NCI-H1092 (cell line): ENCODE data around the gene CCL11.

Experiments used
- DNase-seq: peaks from one replicate; lab custom pipeline; 2025; lab: John Stamatoyannopoulos, UW

CCL11 gene

DNA sequence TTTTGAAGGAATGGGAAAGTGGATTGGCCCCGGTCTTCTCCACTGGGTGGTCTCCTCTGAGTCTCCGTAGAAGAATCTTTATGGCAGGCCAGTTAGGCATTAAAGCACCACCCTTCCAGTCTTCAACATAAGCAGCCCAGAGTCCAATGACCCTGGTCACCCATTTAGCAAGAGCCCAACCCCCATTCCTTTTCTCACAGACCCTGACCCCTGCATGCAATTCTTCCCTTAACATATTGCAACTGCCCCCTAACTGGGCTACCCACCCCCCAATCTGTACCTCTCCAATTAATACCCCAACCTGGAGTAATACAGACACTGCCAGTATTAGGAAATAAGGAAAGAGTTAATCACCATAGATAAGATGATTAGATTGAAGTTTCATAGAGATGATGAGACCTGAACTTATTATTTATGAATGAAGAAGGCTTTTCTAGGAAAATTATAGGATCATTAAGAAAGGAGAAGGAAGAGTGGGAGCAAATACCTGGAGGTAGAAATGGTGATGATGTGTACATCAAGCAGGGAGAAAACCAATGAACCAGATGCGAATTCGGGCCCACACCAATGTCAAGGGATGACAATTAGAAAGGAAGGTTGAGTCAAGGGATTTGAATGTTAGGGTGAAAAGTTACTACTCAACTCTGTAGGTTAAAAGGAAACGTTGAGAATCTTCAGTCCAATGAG, 28.1 kb upstream of the CCL11 start:
- DNase-seq = no peak

DNA sequence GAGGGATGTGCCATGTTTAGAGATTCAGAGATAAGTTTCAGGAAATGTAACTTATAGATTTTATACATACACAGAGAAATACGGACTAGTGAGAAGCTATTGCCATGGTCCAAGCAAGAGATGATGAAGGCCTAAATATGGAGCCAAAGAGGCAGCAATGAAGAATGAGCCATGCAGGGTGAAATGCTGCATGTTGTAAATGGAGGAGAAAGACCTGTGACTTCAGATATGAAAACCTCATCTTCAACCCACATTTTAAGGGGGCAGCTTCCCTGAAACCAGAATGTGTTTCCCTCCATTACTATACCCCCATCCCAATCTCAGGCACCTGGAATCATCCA, 27.6 kb upstream of the CCL11 start:
- DNase-seq = no peak

DNA sequence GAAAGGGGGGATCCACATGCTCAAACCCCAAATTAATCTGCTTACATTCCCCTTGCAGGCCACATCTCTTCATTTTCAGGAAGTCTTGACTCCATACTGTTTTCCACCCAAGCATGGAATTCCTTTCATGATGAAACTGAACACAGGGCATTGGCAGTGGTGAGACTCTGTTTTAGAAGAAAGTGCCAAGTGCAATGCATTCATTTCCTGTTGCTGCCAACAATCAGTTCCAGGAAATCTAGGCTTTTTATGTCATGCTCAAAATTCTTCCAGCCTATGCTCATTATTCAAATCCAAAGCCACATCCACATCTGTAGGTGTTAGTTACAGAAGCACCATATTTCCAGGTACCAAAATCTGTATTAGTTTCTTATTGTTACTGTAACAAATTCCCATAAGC, 26.4 kb upstream of the CCL11 start:
- DNase-seq = no peak

DNA sequence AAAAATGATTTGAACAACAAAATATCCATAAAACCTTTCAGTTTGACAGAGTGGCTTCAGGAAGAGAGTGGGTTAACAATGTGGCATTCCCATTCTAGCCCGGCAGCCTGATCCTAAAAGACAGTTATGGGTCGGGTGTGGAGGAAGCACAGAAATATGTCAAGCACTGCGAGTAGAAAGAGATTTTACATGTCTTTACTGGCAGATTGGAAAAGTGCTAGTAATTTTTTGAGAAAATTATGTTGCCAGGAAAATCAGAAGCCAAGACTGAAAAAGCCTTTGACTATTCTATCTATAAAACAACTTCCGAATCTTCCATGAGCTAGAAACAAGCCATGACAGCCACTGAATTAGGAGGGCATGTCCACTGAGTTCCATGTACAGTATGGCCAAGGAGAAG, 24.7 kb upstream of the CCL11 start:
- no peak for DNase-seq

DNA sequence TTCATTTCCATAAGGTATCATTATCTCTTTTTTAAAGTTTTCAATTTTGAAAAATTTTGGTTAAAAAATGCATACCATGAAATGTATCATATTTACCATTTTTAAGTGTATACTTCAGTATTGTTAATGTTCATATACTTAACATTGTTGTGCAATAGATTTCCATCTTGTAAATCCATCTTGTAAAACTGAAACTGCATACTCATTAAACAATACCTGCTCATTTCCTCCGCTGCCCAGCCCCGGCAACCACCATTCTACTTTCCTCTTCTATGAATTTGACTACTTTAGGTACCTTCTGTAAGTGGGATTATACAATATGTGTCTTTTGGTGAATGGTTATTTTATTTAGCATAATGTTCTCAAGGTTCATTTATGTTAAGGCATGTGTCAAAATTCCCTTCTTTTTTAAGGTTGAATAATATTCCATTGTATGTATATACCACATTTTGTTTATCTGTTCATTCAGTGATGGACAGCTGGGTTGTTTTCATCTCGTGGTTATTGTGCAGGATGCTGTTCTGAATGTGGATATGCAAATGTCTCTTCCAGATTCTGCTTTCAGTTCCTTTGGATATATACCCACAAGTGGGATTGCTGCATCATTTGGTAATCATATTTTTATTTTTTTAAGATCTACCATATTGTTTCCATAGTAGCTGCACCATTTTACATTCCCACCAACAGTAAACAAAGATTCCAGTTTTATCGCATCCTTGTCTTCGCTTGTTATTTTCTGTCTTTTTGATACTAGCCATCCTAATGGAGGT, 23.8 kb upstream of the CCL11 start:
- no peak for DNase-seq

DNA sequence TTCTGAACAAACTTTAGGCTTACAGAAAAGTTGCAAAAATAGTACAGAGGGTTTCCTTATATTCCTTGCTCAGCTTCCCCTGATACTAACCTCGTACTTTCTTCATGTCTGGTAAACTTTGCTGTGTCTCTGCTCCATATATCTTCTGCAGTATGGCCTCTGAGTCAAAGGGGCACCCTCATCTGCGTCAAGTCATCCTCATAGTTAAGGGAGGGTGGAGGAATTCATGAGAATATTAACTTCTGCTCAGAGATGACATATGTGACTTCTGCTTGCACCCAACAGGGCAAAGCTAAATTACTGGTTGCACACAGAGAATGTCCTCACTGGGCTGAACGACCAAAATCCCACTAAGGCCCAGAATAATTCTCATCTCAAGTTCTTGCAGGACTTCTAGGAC, 19.8 kb upstream of the CCL11 start:
- DNase-seq = no peak

DNA sequence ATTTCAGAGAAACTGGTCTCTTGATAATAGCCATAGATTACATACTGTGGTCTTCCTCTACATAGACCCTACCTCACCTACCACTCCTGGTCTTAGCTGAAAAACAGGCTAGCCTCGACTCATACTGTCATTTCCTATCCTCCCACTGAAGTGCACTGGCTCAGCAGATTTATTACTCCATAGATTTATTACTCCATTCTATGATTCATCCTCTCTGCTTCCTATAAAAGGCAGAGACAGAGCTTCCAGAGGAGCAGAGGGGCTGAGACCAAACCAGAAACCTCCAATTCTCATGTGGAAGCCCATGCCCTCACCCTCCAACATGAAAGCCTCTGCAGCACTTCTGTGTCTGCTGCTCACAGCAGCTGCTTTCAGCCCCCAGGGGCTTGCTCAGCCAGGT, 15.6 kb upstream of the CCL11 start, which contains the start of gene CCL7:
TSS of gene CCL7 (plus strand) at position 253 of the 400 bp plus-strand sequence. CDS start at position 323, 70 bp downstream.
- no peak for DNase-seq

DNA sequence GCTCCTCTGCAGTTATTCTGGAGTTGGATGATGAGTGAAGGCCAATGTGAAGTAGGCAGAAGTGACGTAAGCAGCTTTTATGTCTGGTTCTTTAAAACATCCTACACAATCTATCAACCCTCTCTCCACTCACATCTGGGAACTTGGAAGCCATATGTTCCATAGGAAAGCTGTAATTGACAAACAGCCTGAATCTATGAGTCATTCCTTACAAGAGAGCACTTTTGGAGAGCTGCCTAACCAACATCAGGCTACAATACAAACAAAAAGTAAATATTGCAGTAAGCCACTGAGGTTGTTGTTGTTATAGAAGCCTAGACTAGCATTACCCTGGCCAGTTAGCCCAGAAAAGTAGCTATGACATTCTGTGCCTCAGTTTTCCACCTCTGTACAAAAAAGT, 9.7 kb upstream of the CCL11 start:
- DNase-seq = no peak

DNA sequence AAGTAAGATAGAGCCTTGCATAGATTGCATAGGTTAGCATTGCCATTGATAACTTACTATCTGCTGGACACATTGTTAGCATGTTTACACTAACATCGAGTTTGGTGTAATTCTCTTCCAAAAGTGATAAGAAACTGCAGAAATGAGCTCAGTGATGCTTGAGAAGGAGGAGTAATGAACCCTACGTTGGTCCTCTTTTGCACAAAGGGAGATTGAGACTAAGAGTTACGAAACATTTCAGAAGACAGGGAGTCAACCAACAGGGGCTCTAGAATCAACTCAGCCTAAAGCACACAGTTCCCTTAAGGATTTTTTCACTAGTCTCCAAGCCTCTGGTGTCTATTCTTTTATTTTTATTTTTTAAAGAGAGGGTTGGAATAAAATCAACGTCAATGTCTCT, 8.7 kb upstream of the CCL11 start:
- no peak for DNase-seq

DNA sequence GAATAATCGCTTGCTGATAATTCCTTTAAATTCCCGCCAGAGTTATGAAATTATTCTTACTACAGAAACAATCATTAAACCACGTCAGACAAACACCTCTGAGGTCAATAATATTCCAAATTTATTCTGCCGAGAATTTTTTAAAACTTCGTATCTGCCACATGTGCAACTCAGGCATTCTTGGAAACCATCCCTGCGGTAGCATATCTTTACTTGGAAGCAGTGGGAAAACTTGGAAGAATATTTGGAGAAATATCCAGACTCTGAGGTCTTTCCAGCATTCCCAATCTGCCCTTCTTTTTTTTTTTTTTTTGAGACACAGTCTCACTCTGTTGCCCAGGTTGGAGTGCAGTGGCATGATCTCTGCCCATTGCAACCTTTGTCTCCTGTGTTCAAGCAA, 2.0 kb upstream of the CCL11 start:
- DNase-seq = no peak

DNA sequence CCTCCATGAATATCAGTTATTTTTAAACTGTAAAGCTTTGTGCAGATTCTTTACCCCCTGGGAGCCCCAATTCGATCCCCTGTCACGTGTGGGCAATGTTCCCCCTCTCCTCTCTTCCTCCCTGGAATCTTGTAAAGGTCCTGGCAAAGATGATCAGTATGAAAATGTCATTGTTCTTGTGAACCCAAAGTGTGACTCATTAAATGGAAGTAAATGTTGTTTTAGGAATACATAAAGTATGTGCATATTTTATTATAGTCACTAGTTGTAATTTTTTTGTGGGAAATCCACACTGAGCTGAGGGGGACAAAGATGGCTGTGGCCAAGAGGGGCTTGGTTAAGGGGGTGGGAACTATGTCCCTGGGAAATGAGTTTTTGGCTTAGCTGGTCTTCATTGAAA, 2.3 kb downstream of the CCL11 start:
- no peak for DNase-seq

DNA sequence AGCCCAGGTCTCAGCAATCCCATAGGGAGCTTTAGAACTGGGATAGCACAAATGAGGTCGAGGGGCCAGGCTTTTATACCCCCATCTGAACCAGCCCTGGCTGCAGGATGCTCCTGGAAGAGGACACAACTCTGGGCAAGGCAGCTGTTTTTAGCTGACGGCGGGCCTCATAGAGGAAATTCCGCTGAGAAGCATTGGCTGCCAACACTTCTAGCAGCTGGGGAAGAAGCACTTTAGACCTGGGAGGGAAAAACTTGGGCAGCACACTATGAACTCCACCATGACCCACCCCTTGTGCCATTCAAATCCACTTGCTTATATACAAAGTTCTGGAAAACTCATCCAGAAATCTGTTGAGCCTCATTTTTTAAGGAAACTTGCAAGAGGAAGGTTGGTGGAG, 5.0 kb downstream of the CCL11 start:
- no peak for DNase-seq

DNA sequence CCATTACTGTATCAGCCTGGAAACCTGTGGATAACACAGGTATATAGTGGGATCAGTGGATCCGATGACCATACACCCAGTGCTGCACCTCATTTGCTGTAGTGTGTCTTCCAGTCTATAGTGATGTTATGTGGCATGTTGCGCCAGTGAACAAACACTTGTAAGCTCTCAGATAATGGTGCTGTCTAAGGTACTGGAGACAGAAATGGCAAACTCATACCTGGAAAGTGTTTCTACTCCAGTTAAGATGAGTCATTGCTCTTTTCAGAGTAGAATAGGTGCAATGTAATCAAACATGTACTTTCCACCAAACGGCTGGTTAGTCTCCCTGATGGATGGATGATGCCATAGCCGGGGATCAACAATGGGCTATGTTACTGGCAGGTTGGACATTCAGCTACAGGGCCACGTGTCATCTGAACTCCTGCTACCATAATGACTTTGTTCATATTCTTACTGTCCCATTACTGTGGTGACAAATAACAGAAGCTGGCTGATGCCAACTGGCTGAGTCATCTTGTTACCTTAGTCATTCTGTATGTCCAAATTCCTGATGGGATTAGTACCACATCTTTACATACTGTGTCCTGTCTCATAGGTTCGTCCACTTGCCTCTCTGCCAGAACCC, 6.3 kb downstream of the CCL11 start:
- no peak for DNase-seq

DNA sequence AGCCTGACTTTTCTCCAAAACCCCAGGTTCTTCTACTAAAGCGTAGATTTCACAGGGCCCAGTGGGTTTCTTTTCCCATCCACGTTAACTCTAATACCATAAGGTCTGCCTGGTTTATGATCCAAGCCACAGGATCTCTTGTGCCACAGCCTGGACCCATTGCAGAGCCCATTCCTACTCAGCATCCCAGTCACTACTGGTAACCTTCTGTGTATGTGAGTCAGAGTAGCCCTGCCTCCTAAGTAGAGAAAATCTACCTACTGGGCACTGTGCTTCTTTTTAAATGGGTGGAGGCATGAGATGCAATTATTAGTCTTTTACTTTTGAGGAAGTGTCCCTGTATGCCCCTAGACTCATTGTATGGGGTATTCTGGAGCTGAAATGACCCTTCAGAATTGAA, 13.5 kb downstream of the CCL11 start:
- no peak for DNase-seq

DNA sequence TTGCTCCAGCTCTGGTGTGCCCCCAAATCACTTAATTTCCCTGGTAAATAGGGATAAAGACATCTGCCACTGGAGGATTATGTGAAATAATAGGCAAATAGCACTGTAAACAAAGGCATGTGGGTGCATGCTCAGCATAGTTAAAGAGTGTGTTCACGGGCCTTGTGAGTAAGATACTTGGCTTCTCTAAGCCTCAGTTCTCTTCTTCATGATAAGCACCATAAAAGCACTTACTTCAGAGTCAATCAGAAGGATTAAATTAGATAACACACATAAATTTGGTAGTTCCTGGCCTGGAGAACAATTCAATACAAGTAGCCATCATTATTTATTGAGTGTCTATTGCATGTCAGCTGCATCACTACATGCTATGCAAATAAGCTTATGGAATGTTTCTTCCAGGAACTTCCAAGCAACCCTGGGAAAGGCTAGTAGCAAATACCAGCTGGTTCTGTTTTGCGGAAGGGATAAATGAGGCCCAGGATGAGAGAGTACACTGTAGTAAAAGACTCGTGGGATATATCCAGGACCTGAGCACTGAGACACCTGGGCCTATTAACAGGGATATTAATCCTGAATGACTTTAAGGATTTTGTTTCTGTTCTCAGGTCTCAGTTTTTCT, 14.5 kb downstream of the CCL11 start:
- DNase-seq = no peak

DNA sequence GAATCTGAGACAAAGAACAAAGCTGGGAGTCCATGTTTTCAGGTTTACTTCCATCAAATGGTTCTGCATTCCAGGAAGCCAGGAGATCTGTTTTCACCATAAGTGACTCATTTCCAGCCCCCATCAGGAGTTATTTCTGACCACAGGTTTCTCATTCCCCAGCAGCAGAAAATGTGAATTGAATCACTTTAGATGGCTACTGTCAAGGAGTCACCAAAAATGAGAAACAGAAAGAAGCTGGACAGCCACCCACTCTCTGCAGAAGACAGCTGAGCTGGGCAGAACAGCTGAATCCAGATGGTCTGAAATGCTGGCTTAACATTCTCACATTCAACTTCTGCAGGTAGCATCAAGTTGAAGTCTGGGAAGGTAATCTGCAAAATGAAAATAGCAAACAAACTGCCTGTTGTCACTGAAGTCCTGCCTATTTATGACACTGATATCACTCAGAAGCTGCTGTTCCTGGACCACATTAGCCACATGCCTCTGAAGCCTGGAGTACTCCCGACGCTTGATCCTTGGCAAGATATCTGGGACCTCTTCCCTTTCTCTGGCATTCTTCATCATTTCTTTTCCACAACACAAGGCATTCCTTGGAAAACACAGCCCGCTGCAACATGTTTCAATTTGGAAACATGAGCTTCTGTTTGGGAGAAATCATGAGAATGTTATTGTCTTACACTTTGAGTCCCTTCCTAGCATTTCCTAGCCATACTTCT, 15.3 kb downstream of the CCL11 start:
- no peak for DNase-seq

DNA sequence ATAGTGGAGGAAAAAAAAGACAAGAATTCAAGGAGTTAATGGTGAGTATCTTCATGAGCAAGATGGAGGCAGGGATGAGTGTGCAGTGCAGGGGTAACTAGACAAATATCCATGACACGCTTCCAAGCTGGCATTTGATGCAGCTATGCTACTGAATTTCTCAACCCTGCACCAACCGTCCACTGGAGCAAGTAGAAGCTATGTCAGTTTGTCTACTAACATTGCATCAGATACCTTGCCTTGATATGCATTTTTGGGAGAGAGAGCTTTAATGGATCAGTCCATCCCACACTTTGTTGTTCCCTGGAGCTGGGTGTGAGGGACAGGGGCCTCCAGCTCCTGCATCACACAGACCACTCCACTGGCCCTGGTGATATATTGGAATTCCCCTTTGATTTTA, 16.4 kb downstream of the CCL11 start:
- no peak for DNase-seq

DNA sequence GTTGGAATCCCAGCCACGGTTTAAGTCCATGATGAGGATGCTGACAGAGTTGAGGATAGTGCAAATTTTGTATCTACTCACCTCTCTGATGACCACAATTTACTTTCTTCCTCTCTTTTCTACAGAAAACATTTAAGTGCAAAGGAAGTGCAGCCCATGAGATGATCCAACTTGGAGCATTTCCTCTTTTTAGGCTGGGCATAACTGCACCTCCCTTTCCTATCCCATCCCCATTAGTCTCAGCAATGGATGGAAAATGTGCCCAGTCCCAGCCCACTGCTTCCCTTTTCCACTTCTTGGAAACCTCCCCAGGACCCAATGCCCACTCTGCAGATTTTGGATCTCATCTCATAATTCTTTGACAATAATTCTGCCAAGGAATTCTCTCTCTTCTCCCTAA, 17.1 kb downstream of the CCL11 start:
- DNase-seq = no peak

DNA sequence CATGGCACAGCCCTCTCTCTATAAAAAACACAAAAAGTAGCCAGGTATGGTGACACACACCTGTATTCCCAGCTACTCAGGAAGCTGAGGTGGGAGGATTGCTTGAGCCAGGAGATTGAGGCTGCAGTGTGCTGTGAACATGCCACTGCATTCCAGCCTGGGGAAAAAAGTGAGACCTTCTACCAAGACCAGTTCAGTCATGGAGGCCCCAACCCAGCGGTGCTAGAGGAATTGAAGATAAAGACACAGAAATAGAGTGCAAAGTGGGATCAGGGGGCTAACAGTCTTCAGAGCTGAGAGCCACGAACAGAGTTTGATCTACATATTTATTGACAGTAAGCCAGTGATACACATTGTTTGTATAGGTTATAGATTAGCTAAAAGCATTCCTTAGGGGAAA, 18.1 kb downstream of the CCL11 start:
- no peak for DNase-seq

DNA sequence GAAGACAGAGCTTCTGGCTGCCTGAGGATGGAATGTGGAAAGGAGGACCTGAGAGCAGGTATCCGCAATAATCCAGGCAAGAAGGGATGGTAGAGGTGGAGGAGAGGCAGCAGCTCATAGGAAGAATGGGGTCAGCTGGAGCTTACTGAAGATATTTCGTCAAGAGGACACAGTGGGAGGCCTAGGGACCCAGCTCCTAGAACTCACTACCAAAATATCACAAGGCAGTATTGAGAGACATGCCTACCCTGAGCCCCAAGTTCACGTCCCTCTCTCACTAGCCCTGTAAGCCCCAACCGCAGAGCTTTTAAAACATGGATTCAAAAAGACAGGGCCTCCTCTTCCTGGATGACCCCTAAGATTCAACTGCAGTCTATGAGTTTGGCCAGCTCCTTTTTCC, 19.5 kb downstream of the CCL11 start:
- DNase-seq = no peak

DNA sequence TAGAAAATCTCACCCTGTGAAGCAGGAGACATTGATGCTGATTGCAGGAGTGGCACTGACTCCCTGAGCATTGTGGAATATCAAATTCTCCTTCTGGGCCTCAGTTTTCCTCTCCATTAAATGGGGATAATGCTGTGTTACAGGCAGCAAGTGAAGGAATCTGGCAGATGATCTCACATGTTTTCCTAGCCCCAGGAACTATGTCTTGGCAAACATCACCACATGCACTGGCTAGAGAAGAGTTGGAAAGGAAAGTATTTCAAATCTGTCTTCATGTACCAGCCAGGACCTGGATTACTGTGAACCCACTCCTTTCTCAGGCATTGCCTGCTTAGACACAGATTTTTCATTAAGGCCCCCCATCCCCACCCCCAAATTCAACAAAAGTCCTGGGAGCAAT, 20.1 kb downstream of the CCL11 start:
- DNase-seq = no peak

DNA sequence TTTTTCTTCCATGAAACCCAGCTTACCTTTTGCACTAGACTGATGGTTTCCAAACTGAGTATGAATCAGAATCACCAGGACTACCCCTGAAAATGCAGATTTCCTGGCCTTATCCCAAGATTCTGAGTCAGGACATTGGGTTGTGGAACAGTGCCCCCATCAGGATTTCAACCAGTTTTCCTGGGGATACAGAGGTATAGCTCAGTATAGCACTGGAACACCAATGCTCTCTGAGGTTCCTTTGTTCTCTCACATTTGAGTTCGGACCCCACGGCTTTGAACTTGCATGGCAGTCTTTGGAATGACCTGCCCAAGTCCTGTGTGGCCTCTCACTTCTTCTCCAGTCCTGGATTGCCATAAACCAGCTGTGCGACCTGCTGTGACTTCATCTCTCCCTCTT, 20.9 kb downstream of the CCL11 start:
- DNase-seq = no peak
